Activated gamma-delta T cell (primary cell): ENCODE results near the gene TMEM98.
"Not testable (repeated sequence)": the region's sequence is repeated elsewhere in the genome, so short reads cannot be mapped to it uniquely, and the experiment has no call there.

ENCODE experiments used
- DNase-seq: peaks from one replicate; lab custom pipeline; 2025; lab: John Stamatoyannopoulos, UW
- total RNA-seq, 2 donors: gene quantifications; one replicate each; lab custom pipeline; 2026; lab: John Stamatoyannopoulos, UW

The TMEM98 gene
- total RNA-seq: 0 to 0.83 reads per million in 2 donors

GRCh38 chr17:32927724-32928585 lies at the start of gene TMEM98:
TMEM98 (plus strand) TSS chr17:32928153; CDS start chr17:32931529, 3,376 bp downstream.
- DNase-seq: no peak

GRCh38 chr17:32878211-32878610 lies 49.7 kb upstream of the TMEM98 start:
- DNase-seq: no peak

- no peak for DNase-seq
These were observed 48.8 kb upstream of the TMEM98 start for GRCh38 chr17:32879134-32879533.

DNA sequence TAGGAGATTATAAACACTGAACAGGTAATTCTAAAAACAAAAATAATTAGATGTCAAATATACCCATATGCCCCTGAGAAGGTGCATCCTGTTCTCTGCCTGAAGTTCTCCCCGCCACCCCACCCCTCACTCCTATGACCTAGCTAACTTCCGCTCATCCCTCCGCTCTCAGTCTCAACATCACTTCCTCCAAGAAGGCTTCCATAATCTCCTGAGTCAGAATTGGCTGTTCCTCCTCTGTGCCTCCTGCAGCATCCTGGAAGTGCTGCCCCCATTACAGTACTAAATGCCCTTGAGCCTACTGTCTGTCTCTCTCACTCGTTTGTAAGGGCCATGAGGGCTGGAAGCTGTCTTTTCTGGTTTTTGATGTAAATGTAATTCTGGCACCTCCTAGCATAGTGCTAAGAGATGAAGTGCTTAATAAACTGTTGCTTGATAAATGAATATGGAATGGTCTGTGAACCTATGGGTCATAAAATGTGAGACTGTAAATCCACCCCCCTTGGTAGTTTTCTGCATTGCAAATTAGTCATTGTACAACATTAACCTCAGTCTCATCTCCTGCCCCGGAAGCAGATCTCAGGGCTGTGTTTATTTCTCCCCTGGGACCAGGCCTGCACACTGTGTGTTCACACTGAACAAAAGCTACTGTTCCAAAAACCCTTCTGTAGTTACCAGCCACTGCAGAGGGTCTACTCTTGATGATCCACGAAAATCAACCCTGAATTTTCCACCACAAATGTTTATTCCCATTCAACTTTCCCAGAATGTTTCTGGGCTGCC lies 47.1 kb upstream of the TMEM98 start:
- no peak for DNase-seq

GRCh38 chr17:32882029-32882428 lies 45.9 kb upstream of the TMEM98 start:
- DNase-seq: no peak

- DNase-seq: no peak
These were observed 45.2 kb upstream of the TMEM98 start for GRCh38 chr17:32882734-32883133.

DNA sequence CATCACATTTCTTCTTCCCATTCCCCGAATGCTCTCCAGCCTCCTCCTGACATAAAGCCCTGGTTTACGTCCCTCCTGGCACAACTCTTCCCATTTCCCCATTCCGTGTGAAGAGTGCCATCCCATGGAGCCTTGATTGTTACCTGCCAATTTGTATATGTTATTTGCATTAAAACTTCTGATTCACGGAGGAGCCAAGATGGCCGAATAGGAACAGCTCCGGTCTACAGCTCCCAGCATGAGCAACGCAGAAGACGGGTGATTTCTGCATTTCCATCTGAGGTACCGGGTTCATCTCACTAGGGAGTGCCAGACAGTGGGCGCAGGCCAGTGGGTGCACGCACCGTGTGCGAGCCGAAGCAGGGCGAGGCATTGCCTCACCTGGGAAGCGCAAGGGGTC lies 41.0 kb upstream of the TMEM98 start:
- DNase-seq: not testable (repeated sequence)

DNA sequence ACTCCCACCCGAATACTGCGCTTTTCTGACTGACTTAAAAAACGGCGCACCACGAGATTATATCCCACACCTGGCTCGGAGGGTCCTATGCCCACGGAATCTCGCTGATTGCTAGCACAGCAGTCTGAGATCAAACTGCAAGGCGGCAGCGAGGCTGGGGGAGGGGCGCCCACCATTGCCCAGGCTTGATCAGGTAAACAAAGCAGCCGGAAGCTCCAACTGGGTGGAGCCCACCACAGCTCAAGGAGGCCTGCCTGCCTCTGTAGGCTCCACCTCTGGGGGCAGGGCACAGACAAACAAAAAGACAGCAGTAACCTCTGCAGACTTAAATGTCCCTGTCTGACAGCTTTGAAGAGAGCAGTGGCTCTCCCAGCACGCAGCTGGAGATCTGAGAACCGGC lies 40.5 kb upstream of the TMEM98 start:
- not testable (repeated sequence) for DNase-seq

GRCh38 chr17:32894245-32894644 lies 33.7 kb upstream of the TMEM98 start:
- no peak for DNase-seq

DNA sequence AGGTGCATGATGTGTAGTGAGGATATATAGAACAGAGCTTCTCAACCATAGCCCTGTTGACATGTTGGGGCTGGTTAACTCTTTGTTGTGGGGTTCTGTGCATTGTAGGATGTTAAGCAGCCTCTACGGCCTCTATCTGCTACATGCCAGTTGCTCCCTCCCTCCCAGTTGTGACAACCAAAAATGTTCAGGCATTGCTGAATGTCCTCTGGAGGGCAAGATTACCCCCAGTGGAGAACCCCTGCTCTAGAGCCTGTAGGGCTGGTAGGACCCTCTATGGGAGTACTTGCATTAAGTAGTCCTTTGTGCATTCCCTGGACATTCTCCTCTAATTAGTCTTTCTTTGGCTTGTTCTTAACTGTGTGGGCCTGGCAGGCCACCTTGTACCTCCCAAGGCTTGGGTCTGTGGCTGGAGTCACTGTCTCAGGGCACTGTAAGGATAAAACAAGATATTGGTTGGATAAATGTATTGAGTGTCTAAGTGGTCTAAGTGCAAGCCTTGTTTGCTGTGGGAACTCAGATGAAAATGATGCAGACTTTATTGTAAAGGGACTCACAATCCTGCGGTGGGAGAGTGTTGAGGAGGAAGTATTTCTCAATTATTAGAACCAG lies 31.2 kb upstream of the TMEM98 start:
- no peak for DNase-seq

DNA sequence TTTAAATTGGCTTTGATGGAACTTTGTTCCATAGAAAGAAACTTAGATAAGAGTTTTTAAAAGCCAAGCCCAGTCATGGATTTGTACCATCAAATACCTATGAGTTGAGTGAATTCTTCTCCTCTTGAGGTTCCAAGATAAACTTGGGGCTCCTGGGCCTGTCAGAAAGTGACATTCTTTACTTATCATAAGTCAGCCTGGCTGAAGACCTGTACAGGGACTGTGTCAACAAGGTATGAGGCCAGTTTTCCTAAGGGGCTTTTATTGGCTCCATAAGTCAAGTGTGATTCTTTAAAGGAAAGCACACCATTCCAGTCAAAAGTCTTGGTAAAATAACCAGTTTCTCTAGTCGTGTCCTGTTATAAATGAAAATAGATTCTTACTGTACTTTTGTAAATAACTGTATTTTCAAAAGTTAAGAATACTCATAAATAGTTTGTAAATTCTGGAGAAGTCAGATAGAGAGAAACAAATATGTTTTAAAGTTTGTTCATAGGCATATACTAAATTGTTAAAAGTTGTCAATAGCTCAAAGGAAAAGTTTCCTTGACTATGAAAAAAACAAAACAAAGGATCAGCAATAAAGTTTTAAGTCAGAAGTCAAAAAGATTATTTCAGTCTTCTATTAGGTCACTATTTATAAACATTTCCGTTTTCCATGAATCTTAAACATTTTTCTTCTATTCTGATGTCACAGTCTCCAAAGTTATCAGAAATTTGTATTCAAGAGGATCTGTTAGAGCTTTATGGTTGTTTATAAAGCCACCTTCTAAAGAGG lies 28.5 kb upstream of the TMEM98 start:
- DNase-seq: no peak

DNA sequence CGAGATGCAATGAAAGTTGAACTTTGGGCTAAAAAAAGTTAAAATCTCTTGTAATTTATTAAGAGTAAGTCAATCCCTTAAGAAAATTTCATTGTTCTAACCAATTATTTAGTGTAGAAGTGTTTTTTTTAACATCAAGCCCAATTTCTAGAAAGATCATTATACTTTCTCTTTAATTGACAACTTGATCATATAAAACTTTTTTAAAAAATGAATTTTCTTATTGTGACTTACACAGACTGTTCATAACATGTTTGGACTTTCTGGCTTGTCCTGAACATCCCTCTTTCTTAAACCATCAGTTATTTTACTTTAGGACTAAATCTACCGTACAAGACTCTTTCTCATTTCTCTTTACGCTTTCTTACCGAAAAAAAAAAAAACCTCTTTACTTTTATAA lies 26.2 kb upstream of the TMEM98 start:
- DNase-seq: no peak

GRCh38 chr17:32903774-32904673 lies 23.9 kb upstream of the TMEM98 start:
- no peak for DNase-seq

GRCh38 chr17:32904891-32905290 lies 23.1 kb upstream of the TMEM98 start:
- DNase-seq: no peak

DNA sequence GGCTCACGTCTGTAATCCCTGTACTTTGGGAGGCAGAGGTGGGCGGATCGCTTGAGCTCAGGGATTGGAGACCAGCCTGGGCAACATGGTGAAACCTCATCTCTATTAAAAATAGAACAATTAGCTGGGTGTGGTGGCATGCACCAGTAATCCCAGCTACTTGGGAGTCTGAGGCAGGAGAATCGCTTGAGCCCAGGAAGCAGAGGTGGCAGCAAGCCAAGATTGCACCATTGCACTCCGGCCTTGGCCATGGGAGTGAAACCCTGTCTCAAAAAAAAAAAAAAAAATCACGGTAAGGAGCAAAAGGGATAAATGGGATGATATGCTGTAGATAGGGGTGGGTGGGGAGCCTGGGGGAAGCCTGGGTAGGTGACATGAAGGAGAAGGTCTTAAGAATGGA lies 20.4 kb upstream of the TMEM98 start:
- DNase-seq: no peak

- DNase-seq: no peak
These were observed 18.1 kb upstream of the TMEM98 start for GRCh38 chr17:32909787-32910369.

DNA sequence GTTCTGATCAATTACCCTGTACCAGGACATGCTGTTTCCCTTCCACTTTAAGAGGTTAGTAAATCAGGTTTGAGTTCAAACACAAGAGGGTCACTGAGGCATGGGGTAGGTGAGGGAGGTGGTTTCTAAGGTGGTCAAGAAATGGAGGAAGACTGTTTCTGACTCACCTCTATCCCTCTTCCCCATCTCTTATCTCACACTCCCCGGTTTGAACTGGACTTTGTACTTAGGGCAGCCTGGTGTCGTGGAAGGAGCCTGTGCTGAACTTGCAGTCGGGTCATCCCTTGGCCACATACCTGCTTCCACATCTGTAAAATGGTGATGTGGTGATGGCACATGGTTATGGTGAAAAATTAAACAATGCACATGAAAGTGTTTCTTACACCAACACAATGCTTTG lies 17.2 kb upstream of the TMEM98 start:
- DNase-seq: no peak

- no peak for DNase-seq
These were observed 15.6 kb upstream of the TMEM98 start for GRCh38 chr17:32912218-32912897.

GRCh38 chr17:32913593-32913992 lies 14.4 kb upstream of the TMEM98 start:
- DNase-seq: no peak

DNA sequence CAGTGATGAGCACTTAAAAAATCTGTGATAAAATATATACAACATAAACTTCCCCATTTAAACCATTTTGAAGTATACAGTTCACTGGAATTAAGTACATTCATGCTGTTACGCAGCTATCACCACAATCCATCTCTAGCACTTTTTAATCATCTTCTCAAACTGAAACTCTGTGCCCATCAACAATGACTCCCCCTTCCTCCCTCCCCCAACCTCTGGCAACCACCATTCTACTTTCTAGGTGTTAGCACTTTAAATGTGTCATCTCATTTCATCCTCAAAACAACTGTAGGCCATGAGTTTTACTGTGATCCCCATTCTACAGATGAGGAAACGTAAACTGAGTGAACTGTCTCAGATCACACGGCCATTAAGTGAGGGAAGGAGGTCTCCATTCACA lies 13.8 kb upstream of the TMEM98 start:
- no peak for DNase-seq
